ENCODE data around the gene BEND5.

BEND5 gene

DNA sequence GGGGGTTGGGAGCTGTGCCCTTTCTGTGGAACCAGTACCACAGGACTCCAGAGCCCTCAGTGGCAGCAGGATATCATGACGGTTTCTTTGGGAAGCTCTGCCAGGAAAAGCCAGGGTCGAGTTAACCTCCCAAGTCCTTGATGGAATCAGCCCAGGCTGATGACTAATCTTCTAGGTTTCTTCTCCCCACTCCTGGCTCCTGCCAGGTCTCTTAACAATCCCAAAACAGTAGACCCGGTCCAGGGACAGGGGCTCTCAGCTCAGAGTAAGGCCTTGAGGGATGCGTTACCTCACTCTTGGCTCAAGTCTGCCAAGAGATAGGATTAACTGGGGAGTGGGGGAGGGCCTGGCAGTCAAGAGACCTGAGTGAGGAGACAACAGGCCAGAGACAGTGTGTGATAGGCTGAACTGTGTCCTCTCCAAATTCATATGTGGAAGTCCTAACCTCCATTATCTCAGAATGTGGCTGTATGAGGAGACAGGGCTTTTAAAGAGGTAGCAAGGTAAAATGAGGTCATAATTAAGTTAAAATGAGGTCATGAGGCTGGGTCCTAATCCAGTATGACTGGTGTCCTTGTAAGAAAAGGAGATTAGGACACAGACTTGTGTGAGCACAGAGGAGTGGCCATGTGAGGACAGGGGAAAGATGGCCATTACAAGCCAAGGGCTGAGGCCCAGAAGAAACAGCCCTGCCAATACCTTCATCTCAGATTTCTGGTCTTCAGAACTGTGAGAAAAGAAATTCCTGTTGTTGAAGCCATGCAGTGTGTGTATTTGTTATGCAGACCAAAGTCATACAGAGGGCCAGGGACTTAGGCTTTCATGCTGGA lies 95.0 kb downstream of the BEND5 start:
- DNase-seq = no peak

DNA sequence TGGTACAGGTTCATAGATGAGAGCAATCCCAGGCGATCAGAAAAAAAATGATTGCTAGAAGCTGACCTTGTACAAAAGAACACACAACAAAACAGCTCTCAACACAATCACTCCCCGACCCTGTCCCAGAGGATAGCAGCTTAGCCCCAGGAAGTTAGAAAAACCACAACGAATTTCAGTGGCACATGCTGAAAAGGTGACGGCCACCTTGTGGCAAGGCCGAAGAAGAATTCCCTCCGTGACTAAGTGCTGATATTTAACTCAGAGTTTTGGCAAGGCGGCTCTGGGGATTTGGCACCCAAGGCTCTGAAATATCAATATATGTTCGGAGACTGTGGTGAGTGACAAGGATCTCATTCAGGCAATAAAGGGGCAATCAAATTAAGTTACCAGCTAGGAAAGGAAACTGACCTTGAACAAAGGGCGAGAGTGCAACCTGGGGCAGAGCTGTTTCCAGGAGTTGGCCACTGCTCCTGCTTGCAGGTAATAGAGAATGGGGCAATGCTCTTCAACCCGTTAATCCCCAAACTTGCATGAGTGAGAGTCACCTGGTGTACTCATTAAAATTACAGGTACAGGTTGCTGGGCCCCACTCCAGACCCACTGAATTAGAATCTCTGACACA lies 96.2 kb downstream of the BEND5 start:
- no peak for DNase-seq

DNA sequence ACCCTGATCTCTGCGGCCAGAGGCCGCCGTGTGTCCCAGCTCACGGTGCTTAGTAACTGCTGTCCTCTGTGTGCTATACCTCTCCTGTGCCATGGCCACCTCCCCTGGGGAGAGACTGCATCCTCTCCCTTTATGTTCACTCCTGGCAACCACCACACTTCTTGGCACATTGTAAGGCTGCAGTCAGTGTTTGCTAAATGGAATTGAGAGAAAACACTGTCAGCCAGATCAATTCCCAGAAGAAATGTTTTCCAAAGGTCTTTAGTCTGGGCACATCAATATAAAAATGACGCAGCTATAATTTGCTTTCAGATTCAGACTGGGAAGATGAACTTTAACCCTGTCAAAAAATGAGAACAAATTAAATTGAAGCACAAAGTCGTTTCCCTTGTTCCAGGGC lies 96.8 kb downstream of the BEND5 start:
- no peak for DNase-seq

DNA sequence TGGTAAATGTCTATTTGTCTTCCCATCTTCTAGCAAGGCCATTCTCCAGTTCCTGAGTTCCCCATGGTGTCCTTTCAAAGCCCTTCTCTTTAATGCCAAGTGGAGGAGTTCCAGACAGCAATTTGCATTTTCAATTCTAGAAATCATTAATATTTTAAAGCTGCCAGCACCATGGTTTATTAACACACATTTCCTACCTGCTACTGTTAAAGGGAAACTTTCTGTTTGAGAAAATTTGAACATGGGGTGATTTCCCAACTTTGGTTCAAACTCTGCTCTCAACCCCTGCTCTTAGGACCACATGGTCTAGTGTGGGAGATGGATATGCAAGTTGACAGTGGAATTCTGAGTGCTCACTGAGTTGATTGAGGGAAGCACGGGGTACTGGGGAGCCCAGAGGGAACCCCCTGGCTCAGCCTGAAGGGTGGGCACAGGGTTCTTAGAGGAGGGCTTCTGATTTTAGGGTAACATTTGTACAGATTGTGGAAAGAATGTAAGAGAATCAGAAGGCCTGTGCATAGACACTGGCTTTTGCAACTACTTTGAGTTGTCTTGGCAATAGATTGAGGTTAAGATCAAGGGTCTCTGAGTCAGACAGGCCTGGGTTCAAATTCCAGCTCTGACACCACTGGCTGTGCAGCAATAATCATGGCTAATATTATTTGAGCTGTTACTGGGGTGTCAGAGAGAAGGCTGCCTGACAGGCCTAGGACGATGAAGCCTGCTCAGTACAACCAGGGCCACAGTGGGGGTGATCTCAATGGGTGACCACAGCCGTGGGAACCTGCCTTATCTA lies 97.8 kb downstream of the BEND5 start:
- DNase-seq = no peak

All from amygdala (tissue), 56 donors.